Loucy (cell line): ENCODE measurements around the gene GOT2.

Source experiments
- H2AFZ ChIP-seq: fragments of 200-600 bp; sonication (generic); 2 replicates; pipeline ENCODE4 v1.6.0; 2016; ENCODE audit warnings: antibody characterized with exemption, mild to moderate bottlenecking, low read length, moderate library complexity
- H3F3A ChIP-seq: fragments of 200-600 bp; 2 replicates; pipeline ENCODE4 v1.6.0; 2016; ENCODE audit warnings: antibody characterized with exemption, low read depth, mild to moderate bottlenecking
- H3K27me3 ChIP-seq: fragments of 200-600 bp; sonication (generic); 2 replicates; pipeline ENCODE4 v1.6.1; 2014; ENCODE audit warnings: low read length, mild to moderate bottlenecking; ENCODE audit not compliant: insufficient read depth, poor library complexity, severe bottlenecking
- H3K36me3 ChIP-seq: fragments of 200-600 bp; sonication (generic); 2 replicates; pipeline ENCODE4 v1.6.1; 2016; ENCODE audit warnings: low read length; ENCODE audit not compliant: insufficient read depth
- H3K4me1 ChIP-seq: fragments of 200-600 bp; sonication (generic); 2 replicates; pipeline ENCODE4 v1.5.1; 2014; ENCODE audit warnings: low read length, mild to moderate bottlenecking; ENCODE audit not compliant: insufficient read depth, poor library complexity, severe bottlenecking
- H3K4me2 ChIP-seq: fragments of 200-600 bp; sonication (generic); 2 replicates; pipeline ENCODE4 v1.6.0; 2014; ENCODE audit warnings: antibody characterized with exemption, low read length, low read depth, mild to moderate bottlenecking; ENCODE audit not compliant: poor library complexity, severe bottlenecking
- H3K4me3 ChIP-seq: fragments of 200-600 bp; sonication (generic); 2 replicates; pipeline ENCODE4 v1.5.1; 2014; ENCODE audit warnings: low read length, mild to moderate bottlenecking, mixed read lengths; ENCODE audit not compliant: poor library complexity, severe bottlenecking
- H3K79me2 ChIP-seq: fragments of 200-600 bp; sonication (generic); 2 replicates; pipeline ENCODE4 v1.6.1; 2014; ENCODE audit warnings: low read length; ENCODE audit not compliant: insufficient read depth
- H3K9ac ChIP-seq: fragments of 200-600 bp; sonication (generic); 2 replicates; pipeline ENCODE4 v1.6.0; 2014; ENCODE audit warnings: mild to moderate bottlenecking, low read depth, low read length, moderate library complexity; ENCODE audit not compliant: poor library complexity, severe bottlenecking
- H3K9me2 ChIP-seq: fragments of 200-600 bp; sonication (generic); replicated peaks from 2 replicates; pipeline ENCODE4 v1.6.1; 2016; ENCODE audit warnings: low read depth, low read length, mixed read lengths
- H3K9me3 ChIP-seq: fragments of 200-600 bp; sonication (generic); 2 replicates; pipeline ENCODE4 v1.6.1; 2014; ENCODE audit warnings: mild to moderate bottlenecking, antibody characterized with exemption, low read length, low read depth; ENCODE audit not compliant: insufficient read depth
- H4K20me1 ChIP-seq: fragments of 200-600 bp; sonication (generic); 2 replicates; pipeline ENCODE4 v1.6.0; 2014; ENCODE audit warnings: antibody characterized with exemption, low read length, mild to moderate bottlenecking; ENCODE audit not compliant: insufficient read depth, poor library complexity, severe bottlenecking
- CTCF ChIP-seq: fragments of 200-600 bp; sonication (generic); conservative IDR thresholded peaks from 2 replicates; pipeline ENCODE4 v1.5.1; 2014; ENCODE audit warnings: mild to moderate bottlenecking, antibody characterized with exemption, low read length
- EZH2phosphoT487 ChIP-seq: fragments of 200-600 bp; IDR thresholded peaks from 2 replicates; pipeline ENCODE4 v1.6.1; 2018; ENCODE audit warnings: antibody characterized with exemption, mild to moderate bottlenecking, moderate library complexity, borderline replicate concordance

GOT2 gene

DNA sequence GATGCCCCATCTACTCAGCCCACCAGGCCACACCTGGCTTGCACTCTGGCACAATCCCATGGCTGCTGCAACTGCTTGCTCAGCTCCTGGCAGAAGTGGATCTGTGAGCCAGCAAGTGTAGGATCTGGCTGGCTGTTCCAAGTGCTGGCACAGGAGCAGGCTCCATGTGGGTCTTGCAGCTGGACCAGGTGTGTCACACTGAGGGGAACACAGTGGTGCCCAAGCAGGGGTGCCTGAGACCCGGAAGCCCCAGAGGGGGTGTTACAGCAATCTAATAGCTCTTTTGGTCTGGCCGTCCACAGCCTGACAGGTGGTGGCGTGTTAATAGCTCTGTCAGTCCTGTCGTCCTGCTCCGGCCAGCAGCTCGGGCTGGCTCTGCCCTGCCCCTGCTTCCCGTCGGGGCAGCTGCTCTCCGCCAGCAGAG is 19.6 kb upstream of the GOT2 start:
- no peak overlapping the region for H2AFZ ChIP-seq
- peaks cover 7% of the 10 kb centered on the region for H3K4me1 ChIP-seq
- H3K79me2 ChIP-seq = no peaks in the 10 kb centered on the region
- no peaks in the 10 kb centered on the region for H3F3A ChIP-seq
- H3K4me2 ChIP-seq = no peak overlapping the region
- no peaks in the 10 kb centered on the region for H4K20me1 ChIP-seq
- no peaks in the 10 kb centered on the region for H3K27me3 ChIP-seq
- no peak overlapping the region for H3K4me3 ChIP-seq
- no peaks in the 10 kb centered on the region for H3K9me3 ChIP-seq
- no peak overlapping the region for H3K9ac ChIP-seq
- H3K9me2 ChIP-seq = no peaks in the 10 kb centered on the region
- H3K36me3 ChIP-seq = no peaks in the 10 kb centered on the region
- TF ChIP-seq EZH2phosphoT487 = no peak

DNA sequence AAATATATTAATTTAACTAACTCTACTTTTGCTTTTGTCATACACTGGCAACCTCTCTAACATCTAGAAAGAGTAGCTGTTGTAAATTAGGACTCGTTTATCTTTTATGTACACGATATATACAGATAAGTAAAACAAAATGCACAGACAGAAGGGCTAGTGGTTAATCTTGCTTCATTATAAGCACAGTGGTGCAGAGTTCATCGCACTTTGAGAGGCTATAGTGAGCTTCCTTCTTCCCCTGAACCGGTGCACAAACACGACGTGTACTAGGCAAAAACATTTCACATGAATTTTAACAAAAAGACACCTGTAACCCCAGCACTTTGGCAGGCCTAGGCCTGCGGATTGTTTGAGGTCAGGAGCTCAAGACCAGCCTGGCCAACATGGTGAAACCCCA is 10.4 kb upstream of the GOT2 start:
- H3K9ac ChIP-seq = no peak overlapping the region
- H3K79me2 ChIP-seq = no peaks in the 10 kb centered on the region
- TF ChIP-seq EZH2phosphoT487 = no peak
- no peaks in the 10 kb centered on the region for H3K27me3 ChIP-seq
- H3K4me3 ChIP-seq = no peak overlapping the region
- no peak overlapping the region for H2AFZ ChIP-seq
- H4K20me1 ChIP-seq = no peaks in the 10 kb centered on the region
- H3F3A ChIP-seq = no peaks in the 10 kb centered on the region
- no peak overlapping the region for H3K4me2 ChIP-seq
- no peaks in the 10 kb centered on the region for H3K9me2 ChIP-seq
- H3K36me3 ChIP-seq = no peaks in the 10 kb centered on the region
- H3K4me1 ChIP-seq = no peaks in the 10 kb centered on the region
- H3K9me3 ChIP-seq = no peaks in the 10 kb centered on the region

- no peak overlapping the region for H2AFZ ChIP-seq
- no peaks in the 10 kb centered on the region for H4K20me1 ChIP-seq
- H3K9ac ChIP-seq = no peak overlapping the region
- no peaks in the 10 kb centered on the region for H3K4me1 ChIP-seq
- no peaks in the 10 kb centered on the region for H3K9me3 ChIP-seq
- no peaks in the 10 kb centered on the region for H3K79me2 ChIP-seq
- H3K4me2 ChIP-seq = no peak overlapping the region
- H3K9me2 ChIP-seq = no peaks in the 10 kb centered on the region
- TF ChIP-seq EZH2phosphoT487 = no peak
- no peaks in the 10 kb centered on the region for H3F3A ChIP-seq
- no peaks in the 10 kb centered on the region for H3K36me3 ChIP-seq
- H3K27me3 ChIP-seq = no peaks in the 10 kb centered on the region
- no peak overlapping the region for H3K4me3 ChIP-seq
Observed at GRCh38 chr16:58741976-58742375, 7.9 kb upstream of the GOT2 start.

DNA sequence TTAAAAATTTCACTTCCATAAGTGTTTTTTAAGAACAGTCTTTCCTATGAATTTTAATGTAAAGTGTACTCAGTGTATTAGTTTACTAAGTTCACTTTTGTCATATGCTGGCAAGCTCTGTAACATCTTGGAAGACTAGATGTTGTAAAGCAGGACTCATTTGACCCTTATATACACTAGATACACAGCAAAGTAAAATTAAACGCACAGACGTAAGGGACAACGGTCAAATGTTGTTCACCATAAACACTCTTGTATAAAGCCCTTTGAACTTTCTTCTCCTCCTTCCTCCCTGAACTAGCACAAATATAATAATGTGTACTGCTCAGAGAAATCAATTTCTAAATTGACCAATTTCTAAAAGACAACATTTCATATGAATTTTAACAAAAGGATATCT is 7.0 kb upstream of the GOT2 start:
- H3K79me2 ChIP-seq = no peaks in the 10 kb centered on the region
- no peak overlapping the region for H3K4me3 ChIP-seq
- no peak overlapping the region for H3K4me2 ChIP-seq
- no peaks in the 10 kb centered on the region for H3K9me3 ChIP-seq
- H3F3A ChIP-seq = no peaks in the 10 kb centered on the region
- no peaks in the 10 kb centered on the region for H3K9me2 ChIP-seq
- no peak overlapping the region for H2AFZ ChIP-seq
- H4K20me1 ChIP-seq = no peaks in the 10 kb centered on the region
- no peak overlapping the region for H3K9ac ChIP-seq
- H3K4me1 ChIP-seq = no peaks in the 10 kb centered on the region
- no peaks in the 10 kb centered on the region for H3K36me3 ChIP-seq
- TF ChIP-seq CTCF (no peak), EZH2phosphoT487 (no peak)
- H3K27me3 ChIP-seq = no peaks in the 10 kb centered on the region
